Stimulated activated CD4-positive, alpha-beta T cell treated with anti-CD3 and anti-CD28 coated beads, Interleukin-2, amount 100 ng/mL, for 48 hours (primary cell): ENCODE results near the gene SMIM14.
"Not testable (repeated sequence)": the region's sequence is repeated elsewhere in the genome, so short reads cannot be mapped to it uniquely, and the experiment has no call there.

ENCODE experiments used
- DNase-seq, 2 donors: peaks; one replicate each; pipeline ENCODE4 v3.0.0-alpha.2; 2020

SMIM14 gene

DNA sequence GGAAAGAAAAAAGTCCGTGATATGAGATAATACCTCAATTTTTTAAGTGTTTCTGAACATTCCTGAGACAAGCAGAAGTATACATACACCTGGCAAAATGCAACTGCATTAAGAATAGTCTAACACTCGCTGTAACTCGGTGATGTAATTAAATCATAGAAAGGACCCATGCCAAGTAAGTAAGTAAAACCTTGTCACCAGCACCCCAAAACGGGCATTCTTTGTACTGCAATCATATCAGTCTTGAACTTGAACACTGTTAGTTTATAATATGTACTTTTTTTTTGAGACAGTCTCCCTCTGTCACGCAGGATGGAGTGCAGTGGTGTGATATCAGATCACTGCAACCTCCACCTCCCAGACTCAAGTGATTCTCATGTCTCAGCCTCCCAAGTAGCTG is 47.4 kb downstream of the SMIM14 start:
- DNase-seq = no peak

DNA sequence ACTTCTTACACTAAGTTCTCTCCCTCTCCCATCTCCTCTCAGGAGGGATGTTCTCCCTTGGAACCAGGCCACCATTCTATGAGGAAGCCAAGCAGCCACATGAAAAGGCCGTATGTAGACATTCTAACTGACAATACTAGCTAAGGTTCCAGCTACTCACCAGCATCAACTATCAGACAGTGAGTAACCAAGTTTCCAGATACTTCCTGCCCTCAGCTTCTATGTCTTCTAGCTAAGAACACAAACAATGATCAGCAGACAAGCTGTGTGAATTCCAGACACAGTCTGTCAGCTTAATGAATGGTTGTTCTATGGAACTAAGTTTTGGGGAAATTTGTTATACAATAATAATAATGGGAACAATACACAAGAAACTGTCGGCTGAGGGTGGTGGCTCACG is 50.8 kb downstream of the SMIM14 start:
- no peak for DNase-seq

DNA sequence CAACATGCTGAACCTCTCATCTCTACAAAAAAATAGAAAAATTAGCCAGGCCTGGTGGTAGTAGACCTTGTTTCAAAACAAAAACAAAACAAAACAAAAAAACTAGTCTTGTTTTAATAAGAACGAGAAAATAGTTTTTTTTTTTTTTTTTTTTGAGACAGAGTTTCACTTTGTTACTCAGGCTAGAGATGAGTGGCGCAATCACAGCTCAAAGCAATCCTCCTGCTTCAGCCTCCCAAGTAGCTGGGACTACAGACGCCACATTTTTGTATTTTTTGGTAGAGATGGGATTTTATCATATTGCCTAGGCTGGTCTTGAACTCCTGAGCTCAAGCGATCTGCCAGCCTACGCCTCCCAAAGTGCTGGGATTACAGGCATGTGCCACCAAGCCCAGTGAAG is 63.7 kb downstream of the SMIM14 start:
- DNase-seq = no peak

DNA sequence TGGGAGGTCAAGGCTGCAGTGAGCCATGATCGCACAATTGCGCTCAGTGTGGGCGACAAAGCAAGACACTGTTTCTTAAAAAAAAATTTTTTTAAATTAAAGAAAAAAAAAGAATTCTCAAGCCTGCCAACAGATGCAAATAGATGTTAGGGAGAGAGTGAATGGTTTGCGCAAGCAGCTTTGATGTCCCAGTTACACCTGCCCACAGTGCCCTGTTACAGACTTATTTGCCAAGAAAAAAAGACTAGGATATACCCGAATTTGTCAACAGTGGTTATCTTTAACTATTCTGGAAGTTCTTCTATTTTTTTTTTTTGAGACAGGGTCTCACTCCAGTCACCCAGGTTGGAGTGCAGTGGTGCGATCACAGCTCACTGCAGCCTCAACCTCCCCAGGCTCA is 67.2 kb downstream of the SMIM14 start:
- no peak for DNase-seq

DNA sequence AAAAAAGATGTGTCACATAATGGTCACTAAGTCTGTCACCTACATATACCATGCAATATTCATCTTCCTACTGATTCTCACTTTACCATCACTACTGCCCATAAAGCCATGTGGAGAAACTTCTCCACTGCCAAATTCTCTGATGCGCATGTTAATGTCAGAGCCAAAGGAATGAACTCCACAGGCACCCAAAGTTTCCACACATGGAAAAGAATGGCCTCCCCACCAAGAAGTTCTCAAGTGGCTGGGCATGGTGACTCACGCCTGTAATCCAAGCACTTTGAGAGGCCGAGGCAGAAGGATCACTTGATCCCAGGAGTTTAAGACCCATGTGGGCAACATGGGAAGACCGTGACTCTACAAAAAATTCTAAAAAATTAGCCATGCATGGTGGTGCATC is 67.6 kb downstream of the SMIM14 start:
- DNase-seq = no peak

DNA sequence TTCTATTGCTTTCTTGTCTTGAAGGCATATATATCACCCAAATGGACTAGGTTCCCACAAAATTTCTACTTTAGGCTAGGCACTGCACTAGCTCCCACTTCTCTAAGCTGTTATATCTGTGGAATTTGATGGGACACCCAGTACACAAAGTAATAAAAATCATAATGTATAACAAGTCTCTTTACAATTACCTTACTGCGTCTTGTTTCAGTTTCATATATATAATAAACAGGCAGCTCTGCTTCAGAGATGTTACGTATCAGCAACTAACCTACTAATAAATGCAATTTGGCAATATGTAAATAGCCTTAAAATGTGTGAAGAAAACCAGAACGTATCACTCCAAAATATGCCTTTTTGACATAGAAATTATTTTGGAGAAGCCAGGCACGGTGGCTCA is 69.5 kb downstream of the SMIM14 start:
- no peak for DNase-seq

DNA sequence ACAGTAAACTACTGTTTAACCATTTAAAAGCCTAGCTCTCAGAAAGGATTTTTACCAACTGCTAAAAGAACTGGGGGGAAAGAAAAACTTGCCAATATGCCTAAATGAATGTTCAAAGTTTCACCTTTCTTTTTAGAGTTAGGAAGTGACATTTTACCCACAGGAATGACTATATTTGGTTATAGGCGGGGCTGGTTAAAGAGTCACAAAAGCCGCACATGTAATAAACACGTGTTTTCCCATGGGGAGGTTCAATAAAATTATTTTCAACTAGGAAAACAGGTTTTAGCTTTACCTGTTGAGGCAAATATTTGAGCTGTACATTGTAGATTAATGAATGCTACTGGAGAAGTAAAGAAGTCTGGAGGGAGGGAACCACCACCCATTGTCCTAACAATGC is 69.9 kb downstream of the SMIM14 start:
- DNase-seq = no peak

DNA sequence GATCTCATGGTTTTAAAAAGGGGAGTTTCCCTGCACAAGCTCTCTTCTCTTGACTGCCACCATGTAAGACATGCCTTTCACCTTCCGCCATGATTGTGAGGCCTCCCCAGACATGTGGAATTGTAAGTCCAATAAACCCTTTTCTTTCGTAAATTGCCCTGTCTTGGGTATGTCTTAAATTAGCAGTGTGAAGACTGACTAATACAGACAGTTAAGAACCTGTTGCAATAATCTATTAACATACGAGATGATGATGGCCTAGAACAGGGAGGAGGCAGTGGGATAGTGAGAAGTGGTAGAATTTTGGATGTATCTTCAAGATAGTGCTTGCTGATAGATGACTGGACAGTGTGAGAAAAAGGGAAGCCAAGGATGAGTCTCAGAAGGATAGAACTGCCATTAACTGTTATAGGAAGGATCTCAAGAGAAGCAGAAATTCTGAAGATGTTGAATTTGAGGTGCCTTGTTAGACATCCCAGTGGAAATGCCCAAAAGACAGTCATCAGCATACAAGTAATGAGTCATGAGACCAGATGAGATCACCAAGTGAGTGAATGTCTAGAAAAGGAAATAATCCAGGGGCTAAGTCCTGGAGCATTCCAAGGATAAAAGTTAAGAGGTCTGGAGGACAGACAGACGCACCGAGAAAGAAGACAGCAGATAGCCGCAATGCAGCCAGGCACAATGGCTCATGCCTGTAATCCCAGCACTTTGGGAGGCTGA is 72.6 kb downstream of the SMIM14 start:
- DNase-seq = no peak

DNA sequence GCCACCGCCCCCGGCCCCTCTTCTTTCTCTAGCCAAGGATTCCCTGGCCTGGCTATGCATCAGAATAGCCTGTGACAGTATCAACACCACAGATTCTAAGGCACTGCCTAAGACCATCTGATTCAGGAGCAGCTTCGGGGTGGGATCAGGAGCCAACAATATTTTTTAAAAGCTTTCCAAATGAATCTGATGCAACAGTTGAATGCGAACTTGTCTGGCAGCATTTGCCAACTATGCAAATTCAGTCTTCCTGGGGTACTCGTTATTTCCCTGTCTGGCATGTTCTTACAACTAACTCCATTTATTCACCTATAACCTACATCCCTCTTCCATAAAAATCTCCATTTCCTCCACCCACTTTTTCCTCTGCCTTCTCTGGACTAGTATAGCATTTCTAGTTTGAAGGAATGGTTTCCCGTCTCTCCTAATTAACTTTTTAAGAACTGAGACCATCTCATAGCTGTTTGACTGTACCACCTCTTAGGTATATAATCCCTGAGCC is 75.3 kb downstream of the SMIM14 start:
- no peak for DNase-seq

DNA sequence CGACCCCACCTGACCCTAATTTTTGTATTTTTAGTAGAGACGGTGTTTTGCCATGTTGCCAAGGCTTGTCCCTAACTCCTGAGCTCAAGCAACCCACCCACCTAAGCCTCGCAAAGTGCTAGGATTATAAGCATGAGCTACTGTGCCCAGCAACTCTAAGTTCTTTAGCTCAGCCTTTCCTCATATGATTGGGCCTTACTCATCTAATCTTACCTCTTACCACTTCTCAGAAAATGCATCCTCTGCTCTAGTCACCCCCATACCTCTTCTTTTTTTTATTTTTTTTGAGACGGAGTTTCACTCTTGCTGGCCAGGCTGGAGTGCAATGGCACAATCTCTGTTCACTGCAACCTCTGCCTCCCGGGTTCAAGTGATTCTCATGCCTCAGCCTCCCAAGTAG is 75.9 kb downstream of the SMIM14 start:
- no peak for DNase-seq

DNA sequence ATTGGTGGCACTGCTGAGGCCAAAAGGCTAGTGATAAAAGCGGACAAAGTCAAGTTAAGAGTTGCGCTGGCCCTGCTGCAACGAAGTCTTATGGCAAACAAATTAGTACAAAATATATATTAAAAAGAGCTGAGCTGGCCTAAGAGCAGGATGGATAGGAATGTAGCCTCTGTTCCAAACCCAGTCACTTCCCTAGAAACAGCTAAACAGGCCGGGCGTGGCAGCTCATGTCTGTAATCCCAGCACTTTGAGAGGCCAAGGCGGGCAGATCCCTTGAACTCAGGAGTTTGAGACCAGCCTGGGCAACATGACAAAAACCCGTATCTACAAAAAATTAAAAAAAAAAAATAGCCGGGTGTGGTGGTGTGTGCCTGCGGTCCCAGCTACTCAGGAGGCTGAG is 79.0 kb downstream of the SMIM14 start:
- no peak for DNase-seq

DNA sequence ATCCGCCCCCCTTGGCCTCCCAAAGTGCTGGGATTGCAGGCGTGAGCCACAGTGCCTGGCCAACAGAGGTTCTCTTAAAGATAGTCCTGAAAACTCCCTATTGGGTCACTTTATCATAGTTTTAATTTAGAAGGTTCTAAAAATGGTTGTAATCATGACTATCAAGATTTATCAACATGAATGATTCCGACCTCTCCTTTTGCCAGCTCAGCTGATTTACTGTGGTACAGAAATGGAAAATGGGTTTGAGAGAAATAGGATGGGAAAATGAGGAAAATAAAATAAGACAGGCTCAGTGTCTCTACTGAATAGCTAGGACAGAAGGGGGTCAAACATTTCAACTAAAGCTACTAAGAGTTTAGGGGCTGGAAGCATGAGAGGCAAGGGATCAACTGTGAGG is 83.2 kb downstream of the SMIM14 start:
- no peak for DNase-seq

DNA sequence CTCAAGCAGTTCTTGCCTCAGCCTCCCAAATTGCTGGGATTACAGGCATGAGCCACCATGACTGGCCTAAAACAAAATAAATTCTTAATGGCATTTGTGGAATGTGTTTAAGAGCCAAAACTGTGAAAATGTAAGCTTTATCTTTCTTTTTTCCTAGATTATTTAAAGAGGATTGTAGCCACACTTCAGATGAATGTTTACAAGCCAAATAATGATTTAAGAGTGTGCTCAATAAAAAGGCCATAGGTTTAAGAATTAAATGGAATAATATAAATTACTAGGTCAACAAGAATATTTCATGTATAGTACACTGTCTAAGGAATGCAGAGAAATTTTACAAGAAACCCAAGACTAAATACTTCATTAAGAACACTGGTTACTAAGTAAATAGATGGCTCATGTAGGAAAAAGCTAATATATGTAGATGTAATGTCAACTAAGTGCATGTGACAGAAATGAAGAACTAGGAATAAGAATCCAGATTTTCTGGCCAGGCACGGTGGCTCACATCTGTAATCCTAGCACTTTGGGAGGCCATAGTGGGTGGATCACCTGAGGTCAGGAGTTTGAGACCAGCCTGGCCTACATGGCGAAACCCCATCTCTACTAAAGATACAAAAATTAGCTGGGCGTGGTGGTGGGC is 90.1 kb downstream of the SMIM14 start:
- no peak for DNase-seq

DNA sequence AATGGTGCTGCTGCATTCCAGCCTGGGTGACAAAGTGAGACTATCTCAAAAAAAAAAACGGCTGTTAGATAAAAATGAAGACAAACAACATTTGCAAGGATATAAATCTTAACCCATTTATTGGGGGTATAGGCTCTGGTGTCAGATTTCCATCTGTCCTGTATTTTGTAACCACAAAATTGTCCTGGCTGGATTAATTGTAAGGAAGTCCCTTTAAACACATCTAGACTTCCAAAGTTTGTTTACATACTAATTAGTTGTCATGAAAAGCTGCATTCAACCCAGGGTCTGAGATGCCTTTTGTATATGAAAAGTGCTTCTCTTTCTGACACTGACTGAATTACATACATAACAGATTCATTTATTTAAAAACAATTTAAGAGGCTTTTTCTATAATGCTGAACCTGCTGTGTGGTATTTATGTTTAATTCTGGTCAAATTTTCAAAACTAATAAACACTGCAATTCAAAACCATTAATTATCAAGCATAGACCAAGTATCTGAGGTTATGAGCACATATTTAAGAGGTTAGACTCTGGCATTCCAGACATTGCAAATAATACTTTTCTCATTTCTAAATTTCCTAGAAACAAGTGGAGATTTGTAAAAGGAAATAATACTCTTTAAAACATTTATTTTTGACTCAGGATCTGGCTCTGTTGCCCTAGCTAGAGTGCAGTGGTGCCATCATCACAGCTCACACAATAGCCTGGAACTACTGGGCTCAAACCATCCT is 93.9 kb downstream of the SMIM14 start:
- no peak for DNase-seq

DNA sequence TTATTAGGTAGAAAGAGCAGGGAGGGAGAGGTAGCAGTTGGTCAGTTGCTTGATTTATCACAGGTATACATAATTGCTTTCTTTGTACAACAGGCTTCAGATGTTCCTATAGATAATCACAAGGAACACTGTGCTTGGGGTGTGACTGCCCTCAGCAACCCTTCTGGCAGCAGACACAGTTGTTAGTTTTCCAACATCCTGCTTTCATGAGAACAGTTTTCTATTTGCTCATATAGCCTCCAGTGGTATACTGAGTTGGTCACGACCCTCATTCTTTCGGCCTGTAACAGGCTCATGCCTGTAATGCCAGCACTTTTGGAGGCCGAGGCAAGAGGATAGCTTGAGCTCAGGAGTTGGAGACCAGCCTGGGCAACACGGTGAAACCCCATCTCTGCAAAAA is 94.6 kb downstream of the SMIM14 start:
- DNase-seq = not testable (repeated sequence)

DNA sequence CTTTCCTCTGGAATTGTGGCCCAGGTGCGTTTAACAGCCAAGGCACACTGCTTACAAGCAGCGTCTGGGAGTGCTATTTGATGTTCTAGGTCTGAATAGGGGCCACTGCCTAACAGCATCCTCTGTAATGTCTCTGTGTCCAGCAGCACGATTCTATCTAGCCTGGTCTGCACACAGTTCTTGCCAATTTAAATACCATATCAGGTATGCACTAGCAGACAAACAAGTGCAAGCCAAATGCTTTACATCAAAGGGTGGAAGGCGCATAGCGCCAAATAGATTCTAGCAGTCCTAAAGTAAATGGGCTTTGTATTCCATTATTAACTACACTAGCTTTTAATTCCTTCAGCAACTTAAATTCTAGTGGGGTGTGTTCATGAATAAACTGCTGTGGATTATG is 95.6 kb downstream of the SMIM14 start:
- no peak for DNase-seq

DNA sequence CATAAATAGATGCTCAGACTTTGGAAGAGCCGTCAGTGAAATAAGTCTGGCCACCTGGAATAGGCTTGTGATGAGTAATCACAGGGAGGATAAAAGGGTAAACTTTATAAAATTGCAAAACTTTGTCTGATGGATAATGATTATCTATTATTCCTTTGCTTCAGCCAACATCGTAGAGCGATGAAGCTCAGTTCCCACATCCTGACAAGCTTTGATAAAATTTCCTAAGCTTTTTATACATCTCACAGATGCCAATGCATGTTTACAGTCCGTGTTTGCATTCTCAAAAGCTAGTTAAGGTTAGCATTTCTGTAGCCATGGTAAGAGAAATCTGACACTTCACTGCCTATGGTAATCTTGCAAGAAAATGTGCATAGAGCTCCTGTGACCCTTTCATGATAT is 96.1 kb downstream of the SMIM14 start:
- no peak for DNase-seq

DNA sequence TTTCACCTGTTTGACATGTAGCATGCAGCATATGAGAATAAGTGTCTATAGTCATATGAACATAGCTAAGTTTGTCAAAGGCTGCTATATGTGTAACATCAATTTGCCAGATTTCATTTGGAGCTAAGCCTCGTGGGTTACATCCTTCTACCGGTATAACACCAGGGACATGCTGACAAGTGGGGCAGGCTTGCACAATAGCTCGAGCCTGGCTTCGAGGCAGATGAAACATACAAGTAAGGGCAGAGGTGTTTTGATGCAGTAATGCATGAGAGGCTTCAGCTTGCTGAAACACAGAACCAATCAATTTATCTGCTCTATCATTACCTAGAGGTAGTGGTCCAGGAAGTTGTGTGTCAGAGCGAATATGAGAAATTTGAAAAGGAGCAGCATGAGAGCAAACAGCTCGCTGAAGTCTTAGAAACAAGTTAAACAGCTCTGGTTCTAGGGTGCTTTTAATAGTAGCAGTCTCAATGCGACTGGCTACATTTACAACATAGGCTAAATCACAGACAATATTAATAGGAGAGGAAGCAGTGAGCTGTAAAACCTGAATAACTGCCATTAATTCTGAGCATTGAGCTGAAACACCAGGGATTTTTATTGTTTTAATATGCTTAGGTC is 96.6 kb downstream of the SMIM14 start:
- DNase-seq = no peak

DNA sequence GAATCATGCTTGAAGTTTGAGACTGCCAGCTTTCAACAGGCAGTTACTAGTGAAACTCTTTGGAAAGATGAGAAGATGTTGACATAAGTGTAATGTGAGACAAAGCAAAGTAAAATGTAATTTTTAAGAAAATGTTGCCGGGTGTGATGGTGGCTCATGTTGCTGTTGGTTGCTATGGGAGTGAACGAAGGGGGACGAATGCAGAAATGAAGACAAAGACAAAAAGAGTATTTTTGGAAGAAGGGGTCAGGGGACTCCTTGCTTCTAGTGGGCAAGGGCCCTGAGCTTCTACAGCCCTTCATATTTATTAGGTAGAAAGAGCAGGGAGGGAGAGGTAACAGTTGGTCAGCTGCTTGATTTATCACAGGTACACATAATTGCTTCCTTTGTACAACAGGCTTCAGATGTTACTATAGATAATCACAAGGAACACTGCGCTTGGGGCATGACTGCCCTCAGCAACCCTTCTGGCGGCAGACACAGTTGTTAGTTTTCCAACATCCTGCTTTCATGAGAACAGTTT is 99.5 kb downstream of the SMIM14 start:
- DNase-seq = no peak

DNA sequence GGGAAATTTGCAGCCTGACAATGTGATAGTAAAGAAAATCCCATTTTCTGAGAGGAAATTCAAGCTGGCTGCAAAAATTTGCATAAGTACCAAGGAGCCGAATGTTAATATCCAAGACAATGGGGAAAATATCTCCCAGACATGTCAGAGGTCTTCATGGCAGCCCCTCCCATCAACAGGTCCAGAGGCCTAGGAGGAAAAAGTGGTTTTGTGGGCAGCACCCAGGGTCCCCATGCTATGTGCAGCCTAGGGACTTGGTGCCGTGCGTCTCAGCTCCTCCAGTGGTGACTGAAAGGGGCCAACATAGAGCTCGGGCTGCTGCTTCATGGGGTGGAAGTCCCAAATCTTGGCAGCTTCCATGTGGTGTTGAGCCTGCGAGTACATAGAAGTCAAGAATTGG is 105.1 kb downstream of the SMIM14 start:
- no peak for DNase-seq

DNA sequence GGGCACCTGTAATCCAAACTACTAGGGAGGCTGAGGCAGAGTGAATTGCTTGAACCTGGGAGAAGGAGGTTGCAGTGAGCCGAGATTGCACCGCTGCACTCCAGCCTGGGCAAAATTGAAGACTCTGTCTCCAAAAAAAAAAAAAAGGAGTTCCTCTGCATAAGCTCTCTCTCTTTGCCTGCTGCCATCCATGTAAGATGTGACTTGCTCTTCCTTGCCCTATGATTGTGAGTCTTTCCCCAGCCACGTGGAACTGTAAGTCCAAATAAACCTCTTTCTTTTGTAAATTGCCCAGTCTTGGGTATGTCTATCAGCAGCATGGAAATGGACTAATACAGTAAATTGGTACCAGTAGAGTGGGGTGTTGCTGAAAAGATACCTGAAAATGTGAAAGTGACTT is 106.4 kb downstream of the SMIM14 start:
- DNase-seq = not testable (repeated sequence)

DNA sequence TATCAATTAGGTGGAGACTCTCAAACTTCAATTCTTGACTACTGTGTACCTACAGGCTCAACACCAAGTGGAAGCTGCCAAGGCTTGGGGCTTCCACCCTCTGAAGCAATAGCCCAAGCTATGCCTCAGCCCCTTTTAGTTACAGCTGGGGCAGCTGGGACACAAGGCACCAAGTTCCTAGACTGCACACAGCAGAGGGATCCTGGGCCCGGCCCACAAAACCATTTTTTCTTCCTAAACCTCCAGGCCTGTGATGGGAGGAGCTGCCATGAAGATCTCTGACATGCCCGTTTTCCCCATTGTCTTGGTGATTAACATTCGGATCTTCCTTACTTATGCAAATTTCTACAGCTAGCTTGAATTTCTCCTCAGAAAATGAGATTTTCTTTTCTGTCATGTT is 108.0 kb downstream of the SMIM14 start:
- DNase-seq = no peak

DNA sequence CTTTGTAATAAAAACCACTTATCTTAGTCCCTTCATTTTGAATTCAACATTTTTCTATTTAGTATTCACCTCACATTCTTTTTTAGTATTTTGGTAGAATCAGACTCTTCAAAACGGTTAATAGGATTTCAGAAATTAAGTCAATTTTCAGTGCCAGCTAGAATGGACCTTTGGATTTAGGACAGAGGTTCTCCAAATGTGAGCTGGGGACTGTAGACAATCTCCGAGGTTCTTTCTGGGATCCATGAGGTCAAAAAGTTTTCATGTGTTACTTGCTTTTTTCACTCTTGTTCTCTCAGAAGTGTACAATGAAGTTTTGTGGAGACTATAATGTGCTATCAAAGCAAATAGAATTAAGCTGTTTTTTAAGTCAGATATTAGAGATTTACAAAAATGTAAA is 109.1 kb downstream of the SMIM14 start:
- no peak for DNase-seq
